Forelimb muscle (tissue), 1 donor: ENCODE measurements around the gene BRSK2. TPM values are rescaled to one million over a fixed set of nuclear protein-coding genes. Genes with fewer than 3 reads are reported as not detected.

ENCODE experiments used
- DNase-seq: peaks from one replicate; pipeline ENCODE4 v3.0.0-alpha.2; 2013; ENCODE audit warnings: low read depth
- polyA plus RNA-seq: library from polyadenylated mRNA; unstranded; fragments of 120-200 nt; gene quantifications from one replicate; pipeline ENCODE4 v1.2.1, GENCODE V29; 2013; ENCODE audit not compliant: insufficient read length

Gene BRSK2
- polyA plus RNA-seq, 1 donor: 1.2 TPM

DNA sequence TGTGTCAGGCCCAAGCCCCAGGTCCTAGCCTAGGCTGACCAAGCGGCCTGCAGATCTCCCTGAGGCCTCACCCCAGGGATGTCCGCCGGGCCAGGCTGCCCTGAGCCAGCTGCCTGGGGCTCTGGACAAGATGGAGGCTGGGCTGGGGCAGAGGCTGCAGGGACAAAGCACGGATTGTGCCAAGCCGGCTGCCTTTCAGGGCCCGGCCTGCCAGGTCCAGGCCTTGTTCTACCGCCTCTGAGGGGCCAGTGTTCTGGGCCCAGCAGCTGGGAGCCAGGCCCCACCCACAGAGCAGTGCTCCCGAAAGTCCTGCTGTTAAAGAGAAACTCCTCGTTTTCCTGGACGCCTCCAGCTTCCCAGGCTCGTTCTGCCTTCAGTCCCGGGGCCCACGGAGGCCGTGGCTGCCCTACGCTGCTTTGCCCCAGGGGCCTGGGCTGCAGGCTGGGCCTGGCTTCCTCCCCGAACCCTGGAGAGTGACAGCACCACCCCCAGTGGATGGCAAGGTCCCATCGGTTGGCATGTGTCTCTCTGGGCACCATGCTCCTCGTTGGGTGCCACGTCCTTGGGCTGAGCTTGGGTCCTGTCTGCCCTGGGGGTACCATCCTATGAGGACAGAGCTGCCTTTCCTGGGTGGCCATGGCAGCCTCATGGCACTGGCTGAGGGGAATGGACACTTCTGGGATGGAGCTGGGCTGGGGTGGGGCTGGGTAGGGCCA, 7.6 kb downstream of the BRSK2 start:
- no peak for DNase-seq

DNA sequence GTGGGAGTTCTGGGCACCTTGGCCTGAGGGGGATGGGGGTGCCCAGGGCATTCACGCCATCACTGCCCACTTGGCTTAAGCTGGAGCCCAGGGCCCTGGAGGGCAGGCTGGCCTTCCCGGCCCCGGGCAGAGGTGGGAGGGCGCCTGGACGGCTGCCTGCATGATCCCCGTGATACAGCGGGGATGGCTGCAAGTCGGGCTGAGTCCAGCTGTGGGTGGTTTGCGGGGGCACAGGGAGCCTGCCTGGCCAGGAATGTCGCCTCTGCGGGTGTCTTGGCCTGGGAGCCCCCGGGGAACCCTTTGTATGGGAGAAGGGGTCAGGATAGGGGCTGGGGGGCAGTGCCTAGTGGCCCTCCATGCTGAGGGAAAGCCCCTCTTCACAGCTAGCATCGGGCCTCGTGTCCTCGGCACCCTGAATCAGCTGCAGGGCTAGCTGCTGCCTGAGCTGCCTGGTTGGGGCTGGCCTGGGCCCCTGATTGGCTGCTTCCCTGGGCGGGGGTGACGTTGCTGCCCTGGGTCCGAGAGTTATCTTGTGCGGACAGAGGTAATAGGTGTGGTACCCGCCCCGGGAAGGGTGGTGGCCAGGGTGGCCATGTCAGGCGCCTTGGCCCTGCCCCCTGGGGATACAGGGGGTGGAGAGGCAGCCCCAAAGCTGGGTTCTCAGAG, 8.3 kb downstream of the BRSK2 start:
- no peak for DNase-seq

- DNase-seq: no peak
Observed at GRCh38 chr11:1398528-1399235, 8.9 kb downstream of the BRSK2 start.

DNA sequence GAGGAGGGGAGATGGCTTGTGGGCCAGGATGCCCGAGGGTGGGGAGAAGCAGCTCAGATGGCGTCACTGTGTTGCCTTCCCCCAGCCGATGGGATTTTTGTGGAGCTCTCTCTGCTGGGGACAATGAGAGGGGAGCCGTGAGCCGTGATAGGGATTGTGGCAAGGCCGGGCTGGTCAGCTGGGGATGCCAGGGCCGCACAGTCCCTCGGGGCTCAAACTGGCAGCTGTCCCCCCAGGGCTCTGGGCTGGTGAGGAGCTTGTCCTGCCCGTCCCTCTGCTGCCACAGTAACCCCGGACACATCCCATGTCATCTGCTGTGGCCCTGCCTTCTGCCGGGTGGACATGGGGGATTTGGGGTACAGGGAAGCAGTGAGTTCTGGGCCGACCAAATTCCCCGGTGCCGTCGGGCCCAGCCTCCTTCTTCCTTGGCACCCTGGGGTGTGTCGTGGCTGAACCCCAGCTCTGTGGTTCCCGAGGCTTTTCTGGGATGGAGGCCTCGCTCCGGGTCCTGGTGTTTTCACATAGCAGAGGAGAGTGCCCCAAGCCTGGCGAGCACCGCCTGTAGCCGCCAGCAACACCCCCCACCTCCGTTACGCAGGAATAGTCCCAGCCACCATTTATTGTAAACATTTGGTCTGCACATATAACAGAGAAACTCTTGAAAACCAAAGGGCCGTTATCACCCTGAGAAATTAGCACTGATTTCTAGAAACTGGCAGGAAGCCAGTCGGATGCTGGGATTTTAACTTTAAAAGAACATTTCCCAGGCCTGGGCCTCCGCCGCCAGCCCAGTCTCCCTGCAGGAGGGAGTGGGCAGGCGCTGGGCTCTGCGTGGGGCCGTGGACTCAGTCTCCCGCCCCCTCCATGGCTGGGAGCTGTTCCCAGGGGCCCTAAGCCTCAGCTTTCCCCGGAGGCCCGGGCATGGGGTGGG, 9.9 kb downstream of the BRSK2 start:
- no peak for DNase-seq

GRCh38 chr11:1400317-1401170, 10.8 kb downstream of the BRSK2 start:
- no peak for DNase-seq

DNA sequence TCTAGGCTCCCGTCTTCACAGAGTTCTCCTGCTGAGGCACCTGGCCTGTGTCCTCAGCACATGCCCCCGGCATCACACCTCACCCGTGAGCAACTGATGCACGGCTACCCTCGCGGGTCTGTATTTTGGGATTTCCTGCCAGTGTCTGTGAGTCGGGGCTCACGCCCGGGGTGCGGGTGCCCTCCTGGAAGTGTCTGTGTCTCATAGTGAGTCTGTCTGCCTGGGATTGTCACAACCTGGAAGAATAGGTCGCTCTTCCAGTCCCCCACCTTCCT, 11.4 kb downstream of the BRSK2 start:
- no peak for DNase-seq

DNA sequence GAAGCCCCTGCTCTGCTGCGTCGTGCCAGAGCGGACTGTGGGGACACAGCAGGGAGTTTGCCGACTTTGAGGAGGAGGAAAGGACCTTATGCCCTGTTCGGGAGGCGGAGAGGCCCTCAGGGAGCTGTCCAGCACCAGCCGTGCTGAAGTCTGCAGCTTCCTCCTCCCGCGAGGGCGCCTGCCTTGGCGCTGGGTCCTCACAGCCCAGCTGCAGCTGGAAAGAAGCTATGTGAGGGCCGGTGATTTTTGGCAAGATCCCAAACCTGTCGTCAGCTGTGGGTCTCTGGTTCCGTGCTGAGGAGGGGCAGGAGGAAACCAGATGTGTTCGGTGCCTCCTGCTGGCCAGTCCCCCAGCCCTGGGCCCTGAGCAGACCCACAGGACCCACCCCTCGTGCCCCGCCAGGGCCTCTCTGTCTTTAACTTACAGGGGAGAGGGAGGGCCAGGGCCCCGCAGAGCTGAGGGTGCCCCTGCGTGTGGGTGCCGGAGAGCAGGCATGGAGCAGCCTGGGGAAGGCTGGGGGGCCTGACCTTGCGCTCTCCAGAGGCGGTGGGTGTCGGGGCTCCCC, 12.0 kb downstream of the BRSK2 start:
- no peak for DNase-seq

GRCh38 chr11:1402355-1403077, 12.8 kb downstream of the BRSK2 start:
- DNase-seq: no peak

- no peak for DNase-seq
Observed at GRCh38 chr11:1403078-1403620, 13.4 kb downstream of the BRSK2 start.

DNA sequence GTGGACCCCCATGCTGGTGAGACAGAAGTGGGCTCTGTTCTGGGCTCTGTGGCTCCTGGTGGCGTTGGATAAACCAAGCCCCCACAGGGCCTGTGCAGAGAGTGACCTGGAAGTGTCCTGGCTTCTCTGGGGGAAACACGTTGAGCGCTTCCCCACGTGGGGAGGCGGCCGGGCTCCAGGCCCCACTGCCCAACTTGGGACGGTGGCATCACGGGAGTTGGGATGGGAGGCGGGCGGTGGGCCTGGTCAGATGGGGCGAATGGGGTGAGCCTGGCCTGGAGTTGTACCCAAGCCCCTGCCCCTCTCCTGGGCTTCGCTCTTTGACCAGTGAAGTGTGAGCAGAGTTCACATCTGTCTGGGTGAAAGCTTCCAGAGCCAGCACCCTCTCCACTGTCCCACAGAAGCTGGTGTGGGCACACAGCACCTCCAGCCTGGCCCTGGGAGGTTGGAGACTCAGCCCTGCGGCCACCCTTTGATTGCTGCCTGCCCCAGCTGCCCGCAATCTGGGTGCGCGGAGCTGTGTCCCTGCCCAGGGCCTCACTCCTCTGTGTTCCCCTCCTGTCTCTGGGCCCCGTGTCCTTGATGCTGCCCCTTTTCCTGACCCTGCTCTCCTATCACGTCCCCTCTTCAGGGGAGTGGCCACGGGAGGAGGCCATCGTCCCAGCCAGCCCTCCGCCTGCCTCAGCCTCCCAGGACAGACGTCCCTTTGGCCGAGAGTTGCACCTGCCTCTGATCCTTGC, 14.2 kb downstream of the BRSK2 start:
- no peak for DNase-seq

DNA sequence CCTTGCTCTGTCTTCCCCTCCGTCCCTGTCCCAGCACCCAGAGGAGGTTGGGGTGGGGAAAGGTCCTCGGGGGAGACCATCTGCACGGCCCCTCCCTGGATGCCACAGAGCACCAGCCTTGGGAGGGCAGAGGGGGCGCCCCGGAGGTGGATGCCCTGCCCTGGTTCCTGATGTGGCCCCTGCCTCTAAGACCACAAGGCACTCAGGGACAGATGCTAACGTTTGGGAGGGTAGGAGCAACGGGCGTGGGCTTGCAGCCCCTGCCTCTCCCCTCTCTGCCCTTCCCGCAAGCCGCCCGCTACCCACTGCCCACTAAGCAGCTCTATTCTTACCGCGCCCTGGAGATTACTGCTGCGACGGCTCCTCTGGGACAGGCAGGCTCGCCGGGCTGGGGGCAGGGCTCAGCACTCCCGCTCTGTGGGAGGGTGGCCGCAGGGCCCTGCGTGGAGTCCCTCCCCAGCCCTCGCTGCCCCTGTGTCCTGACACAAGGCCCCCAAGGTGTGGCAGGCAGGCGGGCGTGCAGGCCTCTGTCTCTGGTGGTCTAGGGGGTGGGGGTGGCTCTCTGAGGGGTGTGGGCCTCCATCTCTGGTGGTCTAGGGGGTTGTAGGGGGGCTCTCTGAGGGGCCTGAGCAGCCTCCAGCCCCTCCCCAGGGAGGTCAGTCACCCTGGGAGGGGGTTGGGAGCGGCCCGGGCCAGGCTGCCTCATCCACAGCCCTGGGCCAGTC, 14.9 kb downstream of the BRSK2 start:
- DNase-seq: no peak

DNA sequence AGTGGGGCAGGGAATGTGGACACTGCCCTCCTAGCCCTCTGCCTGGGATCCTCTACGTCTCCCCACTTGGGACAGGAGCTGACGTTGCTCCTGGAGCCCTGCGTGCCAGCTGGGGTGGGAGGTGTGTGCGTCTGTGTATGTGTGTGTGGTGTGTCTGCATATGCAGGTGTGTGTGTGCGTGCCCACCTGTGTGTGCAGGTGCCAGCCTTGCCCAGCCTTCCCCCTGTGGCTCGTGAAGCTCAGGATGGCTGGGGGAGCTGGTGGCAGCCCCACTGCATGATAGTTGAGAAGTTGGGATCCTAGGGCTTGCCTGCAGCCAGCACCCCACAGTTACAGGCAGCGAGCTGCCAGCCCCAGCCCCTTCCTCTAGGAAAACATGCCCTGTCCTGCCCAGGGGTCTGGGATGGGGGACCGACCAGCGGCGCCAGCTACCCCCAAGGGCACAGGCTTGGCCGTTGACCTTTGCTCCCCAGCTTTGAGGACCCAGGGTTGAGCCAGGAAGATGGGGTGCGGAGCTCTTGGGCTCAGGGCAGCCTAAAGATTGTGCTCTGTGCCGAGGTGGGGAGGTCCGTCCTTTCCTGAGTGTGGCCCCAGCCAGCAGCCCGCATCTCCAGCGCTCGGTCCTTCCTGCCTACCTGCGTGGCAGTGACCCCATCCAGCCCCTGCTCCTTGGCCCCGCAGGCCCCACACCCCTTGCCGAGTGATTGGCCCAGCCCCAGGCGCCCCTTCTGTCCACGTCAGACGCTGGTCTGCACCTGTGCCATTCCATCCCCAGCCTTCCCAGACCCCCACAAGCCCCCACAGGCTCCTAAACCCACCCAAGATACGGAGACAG, 15.7 kb downstream of the BRSK2 start:
- DNase-seq: no peak

DNA sequence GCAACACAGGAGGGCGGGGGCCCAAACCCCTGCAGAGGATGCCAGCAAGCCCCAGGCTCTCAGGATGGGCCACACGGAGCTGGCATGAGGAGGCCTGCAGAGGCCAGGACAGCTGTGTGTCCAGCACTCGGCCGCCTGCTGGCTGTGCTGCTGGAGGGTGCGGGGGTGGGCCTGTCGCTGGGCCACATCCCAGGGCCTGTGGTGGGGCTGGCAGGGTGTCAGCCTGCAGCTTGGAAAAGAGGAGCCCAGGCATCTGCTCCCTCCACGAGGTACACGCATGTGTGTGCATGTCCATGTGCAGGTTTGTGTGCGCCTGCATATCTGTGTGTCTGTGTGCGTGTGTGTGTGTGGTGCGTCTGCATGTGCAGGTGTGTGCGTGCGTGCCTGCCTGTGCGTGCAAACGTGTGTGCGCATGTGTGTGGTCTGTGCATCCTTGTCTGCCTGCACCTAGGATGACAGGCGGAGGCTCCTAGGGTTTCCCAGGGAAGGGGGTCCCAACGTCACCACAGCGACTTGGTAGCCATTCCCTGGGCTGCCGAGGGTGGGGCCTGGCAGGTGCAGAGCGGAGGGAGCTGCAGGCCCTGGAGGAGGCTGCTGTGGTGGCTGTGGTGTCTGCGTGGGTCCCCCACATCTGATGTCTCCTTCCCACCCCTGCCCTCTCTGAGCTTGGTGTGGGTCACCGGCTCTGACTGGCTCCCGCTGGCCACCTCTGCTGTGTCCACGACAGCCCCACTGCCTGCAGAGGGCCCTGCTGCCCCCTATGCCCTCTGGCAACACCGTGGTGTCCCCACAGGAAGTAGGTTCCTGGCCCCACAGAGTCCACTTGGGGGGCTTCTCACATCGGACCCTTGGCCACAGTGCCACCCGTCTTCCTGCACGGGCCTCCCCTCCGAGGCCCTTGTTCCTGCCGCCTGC, 17.1 kb downstream of the BRSK2 start:
- no peak for DNase-seq

DNA sequence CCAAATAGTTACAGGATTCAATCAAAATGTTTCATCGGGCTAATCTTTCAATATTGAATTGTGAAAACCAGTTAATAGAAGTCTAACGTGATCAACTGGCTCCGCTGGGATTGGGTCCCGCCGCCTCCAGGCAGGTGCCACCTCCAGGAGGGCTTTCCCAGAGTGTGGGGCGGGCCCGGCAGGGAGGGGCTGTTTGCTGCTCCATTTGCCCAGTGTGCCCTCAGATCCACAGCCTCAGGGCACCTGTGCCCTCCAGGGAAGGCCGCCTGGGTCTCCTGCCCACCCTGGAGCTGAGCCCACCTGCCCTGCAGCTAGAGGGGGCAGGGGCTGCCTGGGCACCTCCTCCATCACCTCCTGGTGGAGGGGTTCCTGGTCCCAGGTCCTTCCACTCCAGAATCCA, 17.9 kb downstream of the BRSK2 start:
- DNase-seq: no peak

GRCh38 chr11:1408346-1408745, 18.6 kb downstream of the BRSK2 start:
- DNase-seq: no peak

DNA sequence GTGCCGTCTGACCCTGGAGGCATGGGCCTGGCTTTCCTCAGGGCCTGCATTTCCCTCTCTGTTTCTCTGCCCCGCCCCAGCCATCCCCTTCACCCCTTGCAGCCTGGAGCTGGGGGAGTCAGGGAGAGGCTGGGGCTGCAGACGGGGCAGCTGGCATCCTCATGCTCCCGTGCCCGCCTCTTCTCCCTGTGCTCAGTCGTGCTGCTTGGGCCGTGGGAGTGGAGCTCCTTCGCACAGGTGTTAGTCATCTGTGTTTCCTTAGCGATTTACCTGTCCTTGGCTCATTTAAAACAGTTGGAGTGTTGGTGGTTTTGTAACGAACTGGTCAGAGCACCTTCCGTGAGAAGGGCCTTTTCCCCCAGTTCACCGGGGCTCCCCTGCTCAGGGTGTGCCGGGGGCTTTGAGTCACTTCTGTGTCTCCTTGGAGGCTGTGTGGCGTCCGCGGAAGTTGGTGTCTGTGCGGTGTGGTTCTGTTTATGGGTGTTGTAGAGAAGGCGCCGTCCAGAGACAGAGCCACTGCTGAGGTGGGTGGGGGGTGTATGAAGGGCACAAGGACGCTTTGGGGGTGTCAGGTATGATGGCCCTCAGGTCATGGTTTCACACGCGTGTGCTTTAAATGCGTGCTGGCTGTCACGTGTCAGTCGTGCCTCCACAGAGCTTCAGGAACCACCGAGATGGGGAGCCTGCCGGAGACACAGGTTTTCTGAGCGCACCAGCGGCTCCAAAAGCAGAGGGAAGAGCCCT, 19.5 kb downstream of the BRSK2 start:
- DNase-seq: no peak
